Lower leg skin (tissue), 4 donors: ENCODE measurements around the gene OR4S2. TPM values are rescaled to one million over a fixed set of nuclear protein-coding genes. Genes with fewer than 3 reads are reported as not detected.

ENCODE experiments used
- DNase-seq, 2 donors: peaks; one replicate each; pipeline ENCODE4 v3.0.0-alpha.2; 2019; ENCODE audit warnings: low spot score in 2 of 2
- H3K4me3 ChIP-seq: fragments of 200-600 bp; sonication (generic); 2 replicates; pipeline ENCODE4 v1.5.1; 2017; ENCODE audit warnings: mild to moderate bottlenecking, low read depth; ENCODE audit not compliant: poor library complexity, severe bottlenecking
- CTCF ChIP-seq, 3 donors: fragments of 450-650 bp; IDR thresholded peaks; one replicate each; pipeline ENCODE4 v1.5.1; 2016; ENCODE audit warnings: antibody characterized with exemption in 3 of 3, mild to moderate bottlenecking in 3 of 3, moderate library complexity in 2 of 3
- POLR2A ChIP-seq, 2 donors: fragments of 450-650 bp; IDR thresholded peaks; one replicate each; pipeline ENCODE4 v1.6.1; 2016 to 2017; ENCODE audit warnings: antibody characterized with exemption in 2 of 2, mild to moderate bottlenecking in 1 of 2, moderate library complexity in 1 of 2
- WGBS, 2 donors: methylation state at CpG; one replicate each; pipeline ENCODE4 v1.1.5; 2018; 5-methylcytosine and 5-hydroxymethylcytosine counted together
- intact Hi-C: fragments of 100-400 bp; cut with DNase I; formaldehyde crosslinking; loops from one replicate; pipeline ENCODE4 v1.15.0; 2023; ENCODE audit warnings: low total_unique reads
- total RNA-seq, 4 donors: library from RNA; depleted of rRNA; stranded (reverse); fragments of >200 nt; gene quantifications; one replicate each; pipeline ENCODE4 v1.1.0, GENCODE V29; 2016

The OR4S2 gene
- not detected for total RNA-seq

GRCh38 chr11:55648027-55648426 is at the start of gene OR4S2:
TSS of gene OR4S2 (plus strand) at chr11:55648327. CDS start at chr11:55650904, 2,577 bp downstream.
- DNase-seq, result no peak
- intact Hi-C loops, result no loop called here
- no peak within 1 kb of the TSS for H3K4me3 ChIP-seq
- 81% methylated on average over 2 of the region's 2 CpGs for WGBS, 2 donors
- TF ChIP-seq POLR2A (IDR thresholded peaks at IDR 0.05) (no peak), CTCF (IDR thresholded peaks at IDR 0.05) (no peak)

- WGBS, 2 donors, result 48 to 68% methylated on average over 2 of the region's 2 CpGs
- intact Hi-C loops, result no loop called here
Measured at GRCh38 chr11:55607545-55607944, 40.6 kb upstream of the OR4S2 start, which contains the start of gene OR4C11. TSS of gene OR4C11 (minus strand) at chr11:55607645. CDS start at chr11:55604373, 3,272 bp downstream.

GRCh38 chr11:55624531-55624930 is 23.6 kb upstream of the OR4S2 start:
- TF ChIP-seq POLR2A (IDR thresholded peaks at IDR 0.05), result no peak
- TF ChIP-seq CTCF (IDR thresholded peaks at IDR 0.05), result no peak
- DNase-seq, result no peak
- 77 to 93% methylated on average over 1 of the region's 1 CpG for WGBS, 2 donors

More at GRCh38 chr11:55607545-55607944, 40.6 kb upstream of the OR4S2 start, which contains the start of gene OR4C11:
- no peak within 1 kb of the TSS for H3K4me3 ChIP-seq
- TF ChIP-seq POLR2A (IDR thresholded peaks at IDR 0.05) (no peak), CTCF (IDR thresholded peaks at IDR 0.05) (no peak)
- no peak for DNase-seq

GRCh38 chr11:55634813-55635212 is 13.3 kb upstream of the OR4S2 start, which contains the start of gene OR4P4:
TSS of gene OR4P4 (plus strand) at chr11:55635113.
- DNase-seq, result no peak
- intact Hi-C loops, result no loop called here
- TF ChIP-seq POLR2A (IDR thresholded peaks at IDR 0.05), result no peak
- no peak for TF ChIP-seq CTCF (IDR thresholded peaks at IDR 0.05)
- no peak within 1 kb of the TSS for H3K4me3 ChIP-seq
- whole genome bisulfite sequencing, 2 donors, result 51 to 57% methylated on average over 3 of the region's 3 CpGs

More at GRCh38 chr11:55624531-55624930, 23.6 kb upstream of the OR4S2 start:
- no peak overlapping the region for H3K4me3 ChIP-seq
- intact Hi-C loops, result no loop called here

GRCh38 chr11:55652560-55652959 is 4.4 kb downstream of the OR4S2 start:
- DNase-seq, result no peak
- intact Hi-C loops, result no loop called here
- H3K4me3 ChIP-seq, result no peak overlapping the region
- TF ChIP-seq POLR2A (IDR thresholded peaks at IDR 0.05) (no peak), CTCF (IDR thresholded peaks at IDR 0.05) (no peak)
- 71 to 89% methylated on average over 1 of the region's 1 CpG for WGBS, 2 donors

GRCh38 chr11:55655096-55655495 is 7.0 kb downstream of the OR4S2 start:
- TF ChIP-seq CTCF (IDR thresholded peaks at IDR 0.05) (no peak), POLR2A (IDR thresholded peaks at IDR 0.05) (no peak)
- DNase-seq, result no peak
- H3K4me3 ChIP-seq, result no peak overlapping the region
- intact Hi-C loops, result no loop called here
